ENCODE data around the gene RHOF.

DNA sequence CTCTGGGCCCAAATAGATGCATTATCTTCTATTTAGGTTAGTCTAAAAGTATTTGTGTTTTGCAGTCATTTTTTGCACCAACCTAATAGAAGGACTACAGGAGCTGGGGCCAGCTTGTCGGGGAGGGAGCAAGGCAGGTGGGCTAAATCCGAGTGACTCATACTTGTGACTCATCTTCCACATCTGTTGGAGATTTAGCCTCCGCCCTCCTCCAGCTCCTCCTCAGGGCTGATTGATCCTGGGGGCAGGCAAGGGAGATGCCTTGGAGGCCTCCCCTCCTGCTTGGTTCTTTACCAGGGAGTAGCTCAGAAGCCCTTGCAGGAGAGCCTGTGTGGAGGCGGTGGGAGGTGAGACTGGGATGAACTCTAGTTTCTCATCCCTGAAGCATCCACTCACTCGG lies 27.9 kb downstream of the RHOF start:
- no peak for TF ChIP-seq CTCF (IDR thresholded peaks at IDR 0.05)
- no peak for TF ChIP-seq POLR2A (IDR thresholded peaks at IDR 0.05)
